Osteocyte (in vitro differentiated cells): ENCODE results near the gene HLX. TPM values are rescaled to one million over a fixed set of nuclear protein-coding genes. Genes with fewer than 3 reads are reported as not detected.

ENCODE experiments used
- DNase-seq: peaks from one replicate; pipeline ENCODE4 v3.0.0; 2021; ENCODE audit warnings: mixed read lengths; ENCODE audit not compliant: unreplicated experiment; ENCODE audit errors: extremely low spot score
- H3K27ac Mint-ChIP-seq: one replicate; pipeline ENCODE4 v1.8.0; 2021; ENCODE audit warnings: mild to moderate bottlenecking, mixed read lengths; ENCODE audit not compliant: unreplicated experiment
- H3K27me3 Mint-ChIP-seq: one replicate; pipeline ENCODE4 v1.8.0; 2021; ENCODE audit warnings: mixed read lengths; ENCODE audit not compliant: unreplicated experiment
- H3K36me3 Mint-ChIP-seq: one replicate; pipeline ENCODE4 v1.8.0; 2021; ENCODE audit warnings: mixed read lengths; ENCODE audit not compliant: unreplicated experiment
- H3K4me1 Mint-ChIP-seq: one replicate; pipeline ENCODE4 v1.8.0; 2021; ENCODE audit warnings: mixed read lengths; ENCODE audit not compliant: unreplicated experiment
- H3K4me3 Mint-ChIP-seq: one replicate; pipeline ENCODE4 v1.8.0; 2021; ENCODE audit warnings: mild to moderate bottlenecking, moderate library complexity, mixed read lengths; ENCODE audit not compliant: unreplicated experiment
- H3K9me3 Mint-ChIP-seq: one replicate; pipeline ENCODE4 v1.8.0; 2021; ENCODE audit warnings: mixed read lengths; ENCODE audit not compliant: unreplicated experiment
- CTCF ChIP-seq: fragments of 200-600 bp; sonication (generic); IDR thresholded peaks from 2 replicates; pipeline ENCODE4 v1.5.0; 2021; ENCODE audit warnings: antibody characterized with exemption, mild to moderate bottlenecking, moderate library complexity
- total RNA-seq: library from RNA; stranded (reverse); gene quantifications from 2 replicates; pipeline ENCODE4 v1.2.1, GENCODE V29; 2021

Gene HLX
- total RNA-seq, 1 donor from 2014 or later, result 0.54 TPM

GRCh38 chr1:220921498-220921897 lies 42.3 kb downstream of the HLX start:
- no peaks in the 10 kb centered on the region for H3K9me3 Mint-ChIP-seq
- H3K4me3 Mint-ChIP-seq, result no peak overlapping the region
- TF ChIP-seq CTCF, result no peak
- no peak overlapping the region for H3K27ac Mint-ChIP-seq
- no peak for DNase-seq
- peaks cover 3% of the 10 kb centered on the region for H3K27me3 Mint-ChIP-seq
- H3K4me1 Mint-ChIP-seq, result no peaks in the 10 kb centered on the region
- H3K36me3 Mint-ChIP-seq, result no peaks in the 10 kb centered on the region

GRCh38 chr1:220921971-220922635 lies 42.9 kb downstream of the HLX start:
- H3K27ac Mint-ChIP-seq, result no peak overlapping the region
- H3K27me3 Mint-ChIP-seq, result no peaks in the 10 kb centered on the region
- H3K4me3 Mint-ChIP-seq, result no peak overlapping the region

GRCh38 chr1:220922951-220923350 lies 43.7 kb downstream of the HLX start:
- Mint-ChIP-seq H3K4me1 (no peaks in the 10 kb centered on the region), H3K27me3 (no peaks in the 10 kb centered on the region), H3K36me3 (no peaks in the 10 kb centered on the region), H3K9me3 (no peaks in the 10 kb centered on the region), H3K27ac (no peak overlapping the region), H3K4me3 (no peak overlapping the region)
- TF ChIP-seq CTCF, result no peak
- DNase-seq, result no peak

More at GRCh38 chr1:220921971-220922635, 42.9 kb downstream of the HLX start:
- no peak for TF ChIP-seq CTCF
- Mint-ChIP-seq H3K36me3 (no peaks in the 10 kb centered on the region), H3K9me3 (no peaks in the 10 kb centered on the region), H3K4me1 (no peaks in the 10 kb centered on the region)
- no peak for DNase-seq

- no peak for DNase-seq
- H3K9me3 Mint-ChIP-seq, result no peaks in the 10 kb centered on the region
- no peaks in the 10 kb centered on the region for H3K4me1 Mint-ChIP-seq
- no peak overlapping the region for H3K4me3 Mint-ChIP-seq
- H3K27ac Mint-ChIP-seq, result no peak overlapping the region
- no peaks in the 10 kb centered on the region for H3K36me3 Mint-ChIP-seq
- no peak for TF ChIP-seq CTCF
- peaks cover 2% of the 10 kb centered on the region for H3K27me3 Mint-ChIP-seq
These were observed 45.2 kb downstream of the HLX start for GRCh38 chr1:220924331-220924970.

- no peak for DNase-seq
- no peaks in the 10 kb centered on the region for H3K9me3 Mint-ChIP-seq
- no peak for TF ChIP-seq CTCF
- H3K4me3 Mint-ChIP-seq, result no peak overlapping the region
- no peak overlapping the region for H3K27ac Mint-ChIP-seq
- peaks cover 2% of the 10 kb centered on the region for H3K27me3 Mint-ChIP-seq
- H3K36me3 Mint-ChIP-seq, result no peaks in the 10 kb centered on the region
- H3K4me1 Mint-ChIP-seq, result no peaks in the 10 kb centered on the region
These were observed 46.5 kb downstream of the HLX start for GRCh38 chr1:220925707-220926106.
